Rectal smooth muscle tissue (tissue), 1 donor: ENCODE data around the gene MSH6.

ENCODE experiments used
- H3K27ac ChIP-seq: one replicate; pipeline ENCODE4 v1.7.0; 2013; ENCODE audit warnings: low read depth, low read length, inconsistent platforms
- H3K27me3 ChIP-seq: one replicate; pipeline ENCODE4 v1.7.0; 2013; ENCODE audit warnings: low read length; ENCODE audit not compliant: control insufficient read depth, insufficient read depth
- H3K36me3 ChIP-seq: one replicate; pipeline ENCODE4 v1.7.0; 2013; ENCODE audit warnings: low read length; ENCODE audit not compliant: control insufficient read depth, insufficient read depth
- H3K4me1 ChIP-seq: one replicate; pipeline ENCODE4 v1.7.0; 2013; ENCODE audit warnings: low read length; ENCODE audit not compliant: control insufficient read depth, insufficient read depth
- H3K4me3 ChIP-seq: one replicate; pipeline ENCODE4 v1.7.0; 2013; ENCODE audit warnings: low read length
- H3K9ac ChIP-seq: one replicate; pipeline ENCODE4 v1.7.0; 2013; ENCODE audit warnings: low read length

The MSH6 gene

GRCh38 chr2:47782671-47783485 is at the start of gene MSH6:
MSH6 (plus strand) TSS chr2:47783145; CDS start chr2:47783234, 89 bp downstream.
- Histone ChIP-seq H3K9ac (peak within 1 kb of the TSS; percentile 73), H3K27ac (peak within 1 kb of the TSS; percentile 87), H3K36me3 (no peaks in the 10 kb centered on the region), H3K4me3 (peak within 1 kb of the TSS; percentile 84), H3K27me3 (no peaks in the 10 kb centered on the region), H3K4me1 (peaks cover 5% of the 10 kb centered on the region)

- no peaks in the 10 kb centered on the region for H3K27me3 ChIP-seq
- no peak overlapping the region for H3K27ac ChIP-seq
- no peaks in the 10 kb centered on the region for H3K4me1 ChIP-seq
- H3K36me3 ChIP-seq: no peaks in the 10 kb centered on the region
- no peak overlapping the region for H3K9ac ChIP-seq
- H3K4me3 ChIP-seq: no peak overlapping the region
Measured at GRCh38 chr2:47735136-47735869, 47.6 kb upstream of the MSH6 start.

GRCh38 chr2:47735912-47736311 is 47.0 kb upstream of the MSH6 start:
- Histone ChIP-seq H3K4me3 (no peak overlapping the region), H3K4me1 (no peaks in the 10 kb centered on the region), H3K9ac (no peak overlapping the region), H3K27me3 (no peaks in the 10 kb centered on the region), H3K27ac (no peak overlapping the region), H3K36me3 (no peaks in the 10 kb centered on the region)

GRCh38 chr2:47737191-47737975 is 45.6 kb upstream of the MSH6 start:
- Histone ChIP-seq H3K9ac (no peak overlapping the region), H3K27ac (no peak overlapping the region), H3K4me3 (no peak overlapping the region), H3K4me1 (no peaks in the 10 kb centered on the region), H3K27me3 (no peaks in the 10 kb centered on the region), H3K36me3 (no peaks in the 10 kb centered on the region)

GRCh38 chr2:47738331-47738730 is 44.6 kb upstream of the MSH6 start:
- no peaks in the 10 kb centered on the region for H3K4me1 ChIP-seq
- H3K9ac ChIP-seq: no peak overlapping the region
- no peak overlapping the region for H3K4me3 ChIP-seq
- H3K36me3 ChIP-seq: no peaks in the 10 kb centered on the region
- H3K27ac ChIP-seq: no peak overlapping the region
- no peaks in the 10 kb centered on the region for H3K27me3 ChIP-seq

GRCh38 chr2:47741101-47741500 is 41.8 kb upstream of the MSH6 start:
- H3K4me3 ChIP-seq: no peak overlapping the region
- no peaks in the 10 kb centered on the region for H3K36me3 ChIP-seq
- H3K27ac ChIP-seq: no peak overlapping the region
- H3K4me1 ChIP-seq: no peaks in the 10 kb centered on the region
- no peak overlapping the region for H3K9ac ChIP-seq
- H3K27me3 ChIP-seq: no peaks in the 10 kb centered on the region

GRCh38 chr2:47741637-47742036 is 41.3 kb upstream of the MSH6 start:
- H3K27ac ChIP-seq: no peak overlapping the region
- H3K27me3 ChIP-seq: no peaks in the 10 kb centered on the region
- no peaks in the 10 kb centered on the region for H3K36me3 ChIP-seq
- no peak overlapping the region for H3K9ac ChIP-seq
- H3K4me1 ChIP-seq: no peaks in the 10 kb centered on the region
- H3K4me3 ChIP-seq: no peak overlapping the region

GRCh38 chr2:47744074-47744473 is 38.9 kb upstream of the MSH6 start:
- H3K4me1 ChIP-seq: no peaks in the 10 kb centered on the region
- no peaks in the 10 kb centered on the region for H3K27me3 ChIP-seq
- no peaks in the 10 kb centered on the region for H3K36me3 ChIP-seq
- no peak overlapping the region for H3K9ac ChIP-seq
- no peak overlapping the region for H3K27ac ChIP-seq
- no peak overlapping the region for H3K4me3 ChIP-seq

- Histone ChIP-seq H3K27ac (no peak overlapping the region), H3K36me3 (no peaks in the 10 kb centered on the region), H3K4me3 (no peak overlapping the region), H3K9ac (no peak overlapping the region), H3K27me3 (no peaks in the 10 kb centered on the region), H3K4me1 (no peaks in the 10 kb centered on the region)
Measured at GRCh38 chr2:47747878-47748277, 35.1 kb upstream of the MSH6 start.

- Histone ChIP-seq H3K4me3 (no peak overlapping the region), H3K36me3 (no peaks in the 10 kb centered on the region), H3K9ac (no peak overlapping the region), H3K4me1 (no peaks in the 10 kb centered on the region), H3K27ac (no peak overlapping the region), H3K27me3 (no peaks in the 10 kb centered on the region)
Measured at GRCh38 chr2:47751856-47752414, 31.0 kb upstream of the MSH6 start.

- Histone ChIP-seq H3K9ac (no peak overlapping the region), H3K27ac (no peak overlapping the region), H3K4me3 (peak overlapping the region; percentile 29)
Measured at GRCh38 chr2:47767497-47767844, 15.5 kb upstream of the MSH6 start.

More at GRCh38 chr2:47767497-47767844, 15.5 kb upstream of the MSH6 start:
- Histone ChIP-seq H3K4me1 (no peaks in the 10 kb centered on the region), H3K36me3 (no peaks in the 10 kb centered on the region), H3K27me3 (no peaks in the 10 kb centered on the region)
